ENCODE results near the gene GGCT. TPM values are rescaled to one million over a fixed set of nuclear protein-coding genes. Genes with fewer than 3 reads are reported as not detected.
A peak's percentile ranks its signal among the peaks of the same experiment; 100 is the strongest.
"Not testable (repeated sequence)": the region's sequence is repeated elsewhere in the genome, so short reads cannot be mapped to it uniquely, and the experiment has no call there.

Gene GGCT
- total RNA-seq, 2 experiments from 2014 or later: 39.9 to 42.6 TPM

DNA sequence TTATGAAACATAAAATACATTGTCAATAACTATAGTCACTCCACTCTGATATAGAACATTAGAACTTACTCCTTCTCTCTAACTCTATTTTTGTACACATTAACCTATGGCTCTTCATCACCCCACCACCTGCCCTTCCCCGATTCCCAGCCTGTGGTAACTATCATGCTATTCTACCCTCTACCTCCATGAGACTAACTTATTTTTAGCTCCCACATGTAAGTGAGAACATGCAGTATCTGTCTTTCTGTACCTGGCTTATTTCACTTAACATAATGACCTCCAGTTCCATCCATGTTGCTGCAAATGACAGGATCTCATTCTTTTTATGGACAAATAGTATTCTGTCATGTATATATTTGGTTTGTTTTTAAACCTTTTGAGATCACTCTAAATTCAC lies 17.3 kb downstream of the GGCT start:
- ChIA-PET POLR2A (no interaction called here), CTCF (no interaction called here)
- Mint-ChIP-seq H3K4me3 (no peak overlapping the region), H3K9me3 (peaks cover 10% of the 10 kb centered on the region), H3K27me3 (peaks cover 26% of the 10 kb centered on the region), H3K4me1 (no peaks in the 10 kb centered on the region), H3K27ac (no peak overlapping the region), H3K36me3 (ENCODE audit: low read depth) (peaks cover 4% of the 10 kb centered on the region)
- DNase-seq: no peak

DNA sequence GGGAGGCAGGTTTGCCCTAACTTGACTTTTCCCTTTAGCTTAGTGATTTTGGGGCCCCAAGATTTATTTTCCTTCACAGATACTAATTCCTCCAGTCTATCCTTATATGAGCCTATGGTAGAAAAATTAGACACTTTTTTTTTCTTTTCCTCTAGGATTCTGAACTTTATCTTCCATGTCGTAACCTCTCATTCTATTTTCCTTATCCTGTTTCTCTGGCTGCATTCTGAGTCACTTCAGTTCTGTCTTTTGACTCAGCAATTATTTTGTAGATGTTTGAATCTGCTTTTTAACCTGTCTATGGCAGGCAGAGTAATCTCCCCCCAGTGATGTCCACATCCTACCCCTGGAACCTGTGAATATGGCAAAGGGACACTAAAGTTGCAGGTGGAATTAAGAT lies 19.0 kb downstream of the GGCT start:
- no peaks in the 10 kb centered on the region for H3K9me3 Mint-ChIP-seq
- ChIA-PET CTCF (no interaction called here), POLR2A (no interaction called here)
- H3K4me1 Mint-ChIP-seq: no peaks in the 10 kb centered on the region
- no peak overlapping the region for H3K4me3 Mint-ChIP-seq
- no peak overlapping the region for H3K27ac Mint-ChIP-seq
- no peak for DNase-seq
- H3K36me3 Mint-ChIP-seq (ENCODE audit: low read depth): no peaks in the 10 kb centered on the region
- peaks cover 17% of the 10 kb centered on the region for H3K27me3 Mint-ChIP-seq

DNA sequence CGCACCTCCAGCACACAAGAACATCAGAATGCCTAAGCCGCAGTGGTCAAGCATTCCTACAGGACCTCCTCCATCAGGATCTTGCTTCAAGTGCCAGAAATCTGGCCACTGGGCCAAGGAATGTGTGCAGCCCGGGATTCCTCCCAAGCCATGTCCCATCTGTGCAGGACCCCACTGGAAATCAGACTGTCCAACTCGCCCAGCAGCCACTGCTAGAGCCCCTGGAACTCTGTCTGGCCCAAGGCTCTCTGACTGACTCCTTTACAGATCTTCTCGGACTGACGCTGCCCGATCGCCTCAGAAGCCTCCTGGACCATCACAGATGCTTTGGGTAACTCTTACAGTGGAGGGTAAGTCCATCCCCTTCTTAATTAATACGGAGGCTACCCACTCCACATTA lies 23.2 kb downstream of the GGCT start:
- DNase-seq, H3K9me3 Mint-ChIP-seq, POLR2A ChIA-PET, H3K4me3 Mint-ChIP-seq, CTCF ChIA-PET, H3K27ac Mint-ChIP-seq, H3K27me3 Mint-ChIP-seq: not testable (repeated sequence)
- H3K4me1 Mint-ChIP-seq: peaks cover 16% of the 10 kb centered on the region
- H3K36me3 Mint-ChIP-seq (ENCODE audit: low read depth): peaks cover 12% of the 10 kb centered on the region

DNA sequence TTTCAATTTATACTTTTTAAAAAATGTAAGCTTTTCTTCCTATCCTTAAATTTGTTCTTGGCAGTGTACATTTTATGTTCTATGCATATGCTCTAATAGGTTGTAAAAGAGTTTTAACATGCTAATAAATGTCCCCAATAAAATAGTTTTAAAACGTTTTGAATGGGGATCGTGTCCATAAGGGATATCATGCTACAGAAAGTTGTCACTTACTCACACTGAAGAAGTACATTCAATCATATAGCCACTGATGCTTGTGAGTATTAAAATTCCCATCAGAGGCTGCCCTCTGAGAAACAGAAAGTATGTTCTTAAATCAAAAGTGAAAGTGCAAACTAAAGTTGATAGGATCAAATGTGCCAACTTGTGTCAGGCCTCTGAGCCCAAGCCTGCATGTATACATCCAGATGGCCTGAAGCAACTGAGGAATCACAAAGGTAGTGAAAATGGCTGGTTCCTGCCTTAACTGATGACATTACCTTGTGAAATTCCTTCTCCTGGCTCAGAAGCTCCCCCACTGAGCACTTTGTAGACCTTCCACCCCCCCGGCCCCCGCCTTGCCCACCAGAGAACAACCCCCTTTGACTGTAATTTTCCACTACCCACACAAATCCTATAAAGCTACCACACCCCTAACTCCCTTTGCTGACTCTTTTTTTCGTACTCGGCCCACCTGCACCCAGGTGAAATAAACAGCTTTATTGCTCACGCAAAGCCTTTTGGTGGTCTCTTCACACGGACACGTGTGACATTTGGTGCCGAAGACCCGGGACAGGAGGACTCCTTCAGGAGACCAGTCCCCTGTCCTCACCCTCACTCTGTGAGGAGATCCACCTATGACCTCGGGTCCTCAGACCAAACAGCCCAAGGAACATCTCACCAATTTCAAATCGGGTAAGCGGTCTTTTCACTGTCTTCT lies 25.2 kb downstream of the GGCT start:
- Mint-ChIP-seq H3K27me3 (no peaks in the 10 kb centered on the region), H3K9me3 (peaks cover 2% of the 10 kb centered on the region), H3K27ac (peak overlapping the region; percentile 93), H3K4me1 (peaks cover 36% of the 10 kb centered on the region), H3K4me3 (peak overlapping the region; percentile 93), H3K36me3 (ENCODE audit: low read depth) (peaks cover 24% of the 10 kb centered on the region)
- CTCF ChIA-PET: interaction anchor here (1.8 kb wide), 1 partner anchor 21 kb away, joined by 5 read pairs; no protein-coding TSS in a partner anchor
- DNase-seq: peak; percentile 54
- POLR2A ChIA-PET: interaction anchor here (0.6 kb wide), 1 partner anchor 25 kb away, joined by 3 read pairs; no protein-coding TSS in a partner anchor

DNA sequence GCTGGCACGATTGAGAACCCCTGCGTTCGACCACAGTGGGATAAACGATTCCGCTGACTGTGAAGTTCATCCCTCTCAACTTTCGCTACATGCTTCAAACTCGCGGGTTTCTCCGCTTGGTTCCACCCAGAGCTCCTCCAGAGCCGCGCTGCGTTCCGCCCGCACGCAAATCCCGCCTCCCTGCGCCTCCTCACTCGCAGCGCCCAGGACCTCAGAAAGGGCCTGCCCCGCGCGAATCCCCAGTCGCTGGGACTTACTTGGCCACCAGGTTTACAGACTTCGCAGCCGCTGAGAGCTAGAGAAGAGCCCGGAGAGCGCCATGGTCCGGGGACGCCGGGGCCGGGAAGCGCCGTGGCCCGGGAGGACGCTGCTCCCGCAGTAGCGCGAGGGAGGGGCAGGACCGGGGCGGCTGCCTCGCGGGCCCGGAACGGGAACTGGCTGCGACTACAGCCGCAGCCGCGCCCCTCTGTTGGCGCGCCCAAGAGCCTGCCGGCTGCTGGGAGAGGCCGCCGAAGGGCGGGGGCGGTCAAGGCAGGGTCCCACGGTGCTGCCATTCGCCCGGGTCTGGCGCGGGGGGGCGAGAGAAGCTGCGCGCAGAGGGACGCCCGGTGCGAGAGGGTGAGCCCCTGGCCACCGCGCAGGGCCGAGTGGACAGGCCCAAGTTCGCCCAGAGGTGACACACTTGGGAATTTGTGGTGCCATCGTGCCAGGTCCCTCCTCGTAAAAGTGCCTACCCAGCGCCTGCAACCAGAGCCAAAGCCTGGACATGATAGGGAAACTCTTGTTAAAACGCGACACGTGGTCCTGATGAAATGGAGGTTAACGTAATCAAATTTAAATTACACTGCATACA lies 26.1 kb downstream of the GGCT start, which contains the start of gene NOD1:
NOD1 (minus strand) TSS at position 436 of the 853 bp plus-strand sequence. CDS start 21,863 bp downstream, outside the sequence.
- ChIA-PET POLR2A (interaction anchor here (0.7 kb wide), 1 partner anchor 135 kb away, joined by 3 read pairs; no protein-coding TSS in a partner anchor), CTCF (interaction anchor here (0.9 to 1.8 kb wide), 4 partner anchors 9 to 71 kb away, joined by 3 to 6 read pairs (median 4); no protein-coding TSS in a partner anchor)
- Mint-ChIP-seq H3K9me3 (peaks cover 2% of the 10 kb centered on the region), H3K27me3 (no peaks in the 10 kb centered on the region), H3K27ac (peak within 1 kb of the TSS; percentile 93), H3K4me1 (peaks cover 45% of the 10 kb centered on the region), H3K36me3 (ENCODE audit: low read depth) (peaks cover 31% of the 10 kb centered on the region), H3K4me3 (peak within 1 kb of the TSS; percentile 93)
- DNase-seq: peak; percentile 78

DNA sequence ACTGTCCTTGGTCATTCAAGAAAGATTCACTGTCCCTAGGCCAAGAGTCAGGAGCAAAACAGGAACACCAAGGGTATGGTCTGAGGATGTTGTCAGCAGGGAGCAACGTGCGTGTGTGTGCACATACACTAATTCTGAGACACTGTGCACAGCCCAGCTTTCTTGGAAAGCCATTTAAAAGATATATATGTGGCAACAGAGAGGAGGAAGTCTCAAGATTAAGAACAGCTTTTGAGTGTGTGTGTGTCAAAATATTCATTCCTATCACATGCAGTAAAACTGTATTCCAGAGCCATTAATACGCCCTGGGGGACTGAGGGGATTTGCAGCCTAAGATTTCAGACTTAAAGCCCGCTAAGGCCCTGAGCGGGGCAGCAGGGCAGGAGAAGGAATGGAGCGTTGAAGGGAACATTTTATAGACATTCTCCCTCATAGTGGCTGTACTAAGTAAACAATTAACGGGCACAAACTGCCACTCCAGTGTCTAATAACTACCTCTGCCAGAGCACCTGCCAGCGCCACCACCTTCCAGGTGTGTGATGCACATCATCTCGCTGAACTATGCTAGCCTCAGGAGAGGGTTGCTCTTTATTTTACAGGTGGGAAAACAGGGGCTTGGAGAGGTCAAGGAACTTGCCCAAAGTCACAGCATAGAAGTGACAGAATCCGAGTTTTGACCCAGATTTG lies 28.0 kb downstream of the GGCT start:
- H3K27ac Mint-ChIP-seq: no peak overlapping the region
- no peak for DNase-seq
- peak overlapping the region; percentile 93 for H3K4me3 Mint-ChIP-seq
- POLR2A ChIA-PET: no interaction called here
- peaks cover 44% of the 10 kb centered on the region for H3K36me3 Mint-ChIP-seq (ENCODE audit: low read depth)
- CTCF ChIA-PET: interaction anchor here (1.1 kb wide), 1 partner anchor 9 kb away, joined by 3 read pairs; no protein-coding TSS in a partner anchor
- H3K27me3 Mint-ChIP-seq: no peaks in the 10 kb centered on the region
- H3K9me3 Mint-ChIP-seq: peaks cover 5% of the 10 kb centered on the region
- peaks cover 64% of the 10 kb centered on the region for H3K4me1 Mint-ChIP-seq

DNA sequence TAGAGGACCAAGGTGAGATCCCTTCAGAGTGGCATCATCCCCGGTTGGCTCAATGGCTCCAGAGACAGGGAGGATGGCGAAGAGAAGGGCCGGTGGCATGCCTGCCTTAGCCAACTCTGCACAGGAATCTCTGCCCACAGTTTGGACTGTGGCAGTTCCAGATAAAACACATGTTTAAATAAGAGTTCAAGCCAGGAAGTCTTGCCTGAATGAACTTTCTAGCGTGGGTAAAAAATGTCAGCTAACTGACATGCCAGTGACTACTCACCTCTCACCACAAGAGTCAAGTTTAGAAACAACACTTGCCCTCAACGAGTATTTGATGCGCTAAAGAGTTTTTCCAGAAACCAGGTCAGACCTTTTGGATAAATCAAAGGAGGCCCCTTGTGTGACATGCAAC lies 29.0 kb downstream of the GGCT start:
- Mint-ChIP-seq H3K27ac (peak overlapping the region; percentile 9), H3K27me3 (no peaks in the 10 kb centered on the region), H3K9me3 (peaks cover 5% of the 10 kb centered on the region), H3K36me3 (ENCODE audit: low read depth) (peaks cover 44% of the 10 kb centered on the region), H3K4me1 (peaks cover 74% of the 10 kb centered on the region), H3K4me3 (no peak overlapping the region)
- ChIA-PET POLR2A (no interaction called here), CTCF (interaction anchor here (1.1 kb wide), 1 partner anchor 8 kb away, joined by 3 read pairs; no protein-coding TSS in a partner anchor)
- DNase-seq: no peak

DNA sequence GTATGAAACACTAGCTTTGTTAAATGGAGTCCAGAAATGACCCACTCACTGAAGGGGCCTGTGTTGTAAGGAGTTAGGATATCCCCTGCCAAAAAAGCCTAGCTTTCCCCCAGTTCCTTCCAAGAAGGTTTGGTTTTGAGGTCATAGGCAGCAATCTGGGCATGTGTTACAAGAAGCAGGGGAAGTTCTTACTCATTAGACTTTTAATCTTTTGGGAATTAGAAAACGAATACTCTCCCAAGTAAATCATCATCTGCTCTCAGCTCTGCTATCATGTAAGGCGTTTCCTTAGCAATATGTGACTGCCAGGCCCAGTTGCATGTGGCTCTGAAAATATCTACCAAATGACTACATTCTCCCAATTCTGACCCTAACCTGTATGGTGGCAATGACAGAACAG lies 29.7 kb downstream of the GGCT start:
- ChIA-PET POLR2A (no interaction called here), CTCF (no interaction called here)
- DNase-seq: no peak
- Mint-ChIP-seq H3K27ac (no peak overlapping the region), H3K27me3 (no peaks in the 10 kb centered on the region), H3K36me3 (ENCODE audit: low read depth) (peaks cover 41% of the 10 kb centered on the region), H3K9me3 (peaks cover 5% of the 10 kb centered on the region), H3K4me3 (no peak overlapping the region), H3K4me1 (peaks cover 81% of the 10 kb centered on the region)

DNA sequence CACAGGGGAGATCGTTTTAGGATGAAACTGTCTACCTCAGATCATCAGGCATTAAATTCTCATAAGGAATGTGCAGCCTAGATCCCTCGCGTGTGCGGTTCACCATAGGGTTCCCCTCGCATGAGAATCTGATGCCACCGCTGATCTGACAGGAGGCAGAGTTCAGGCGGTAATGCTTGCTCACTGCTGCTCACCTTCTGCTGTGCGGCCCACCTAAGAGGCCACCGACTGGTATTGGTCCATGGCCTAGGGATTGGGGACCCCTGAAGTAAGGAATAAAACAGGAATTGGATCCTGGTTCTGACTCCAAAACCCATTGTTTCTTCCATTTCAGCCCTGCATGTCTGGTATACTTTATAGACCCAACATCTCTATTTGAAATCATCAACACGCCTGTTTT lies 30.1 kb downstream of the GGCT start:
- no peaks in the 10 kb centered on the region for H3K27me3 Mint-ChIP-seq
- no peak overlapping the region for H3K4me3 Mint-ChIP-seq
- H3K9me3 Mint-ChIP-seq: peaks cover 4% of the 10 kb centered on the region
- DNase-seq: no peak
- ChIA-PET CTCF (interaction anchor here (0.8 kb wide), 1 partner anchor 9 kb away, joined by 3 read pairs; no protein-coding TSS in a partner anchor), POLR2A (no interaction called here)
- H3K27ac Mint-ChIP-seq: no peak overlapping the region
- peaks cover 82% of the 10 kb centered on the region for H3K4me1 Mint-ChIP-seq
- peaks cover 38% of the 10 kb centered on the region for H3K36me3 Mint-ChIP-seq (ENCODE audit: low read depth)

DNA sequence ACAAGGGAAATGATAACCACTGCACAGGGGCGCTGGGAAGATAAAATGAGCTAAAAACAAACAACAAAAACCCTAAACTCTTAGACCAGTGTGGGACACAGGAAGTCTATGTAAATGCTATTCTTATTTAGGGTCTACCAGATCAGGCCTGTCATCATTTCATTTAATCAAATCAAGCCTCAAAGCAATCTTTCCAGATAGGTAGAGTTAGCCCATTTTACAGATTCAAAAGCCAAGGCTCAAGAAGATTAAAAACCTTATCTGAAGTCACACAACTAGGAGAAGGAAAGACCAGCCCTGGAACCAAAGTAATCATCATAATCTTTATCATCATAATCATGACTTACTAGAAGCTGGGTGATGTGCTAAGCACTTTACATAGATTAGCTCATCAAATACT lies 30.7 kb downstream of the GGCT start:
- peaks cover 39% of the 10 kb centered on the region for H3K36me3 Mint-ChIP-seq (ENCODE audit: low read depth)
- no peak for DNase-seq
- ChIA-PET CTCF (interaction anchor here (0.8 to 1.9 kb wide), 2 partner anchors 9 to 20 kb away, joined by 3 to 4 read pairs; no protein-coding TSS in a partner anchor), POLR2A (no interaction called here)
- H3K4me1 Mint-ChIP-seq: peaks cover 86% of the 10 kb centered on the region
- H3K27ac Mint-ChIP-seq: no peak overlapping the region
- no peaks in the 10 kb centered on the region for H3K27me3 Mint-ChIP-seq
- no peak overlapping the region for H3K4me3 Mint-ChIP-seq
- H3K9me3 Mint-ChIP-seq: peaks cover 3% of the 10 kb centered on the region

DNA sequence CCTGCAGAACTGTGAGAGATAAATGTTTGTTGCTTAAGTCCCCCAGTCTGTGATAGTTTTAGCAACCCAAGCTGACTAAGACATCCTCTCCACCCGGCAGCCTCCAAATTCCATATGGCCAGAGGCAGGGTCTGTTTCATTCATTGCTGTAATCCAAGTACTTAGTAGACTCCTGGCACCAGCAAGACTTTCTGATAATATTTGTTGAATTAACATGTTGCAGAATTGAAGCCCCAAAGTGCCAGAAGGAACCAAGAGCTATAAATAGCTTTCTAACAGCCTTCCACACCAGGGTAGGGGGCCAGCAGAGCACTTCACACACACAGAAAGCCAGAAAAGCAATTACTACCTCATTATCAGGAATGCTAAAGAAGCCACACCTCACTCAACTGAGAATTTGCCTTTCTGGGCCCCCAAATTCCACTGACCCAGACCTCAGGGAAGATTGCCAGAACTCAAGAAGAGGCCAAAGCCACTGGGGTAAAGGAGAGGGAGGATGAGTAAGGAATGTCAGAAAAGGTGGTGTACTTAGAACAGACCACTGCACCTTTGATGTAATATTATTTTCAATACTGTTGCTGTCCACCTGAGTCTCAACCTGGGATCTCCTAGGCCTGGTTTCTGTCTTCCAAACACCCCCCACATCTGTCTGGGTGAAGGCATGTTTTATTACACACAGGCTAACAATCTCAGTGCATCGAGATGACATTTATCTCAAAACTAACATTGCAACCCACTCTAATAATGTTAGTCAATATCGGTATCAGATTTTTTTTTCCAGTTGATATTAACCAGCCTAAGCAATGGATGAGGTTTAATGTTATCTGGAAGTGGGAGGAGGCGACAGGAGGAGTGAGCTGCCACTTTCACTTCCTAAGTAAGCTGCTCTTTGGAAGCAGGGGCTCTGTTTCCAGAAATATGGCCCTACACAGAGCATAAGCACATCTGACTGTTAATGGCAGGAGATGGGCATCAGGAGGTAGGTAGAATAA lies 31.5 kb downstream of the GGCT start:
- Mint-ChIP-seq H3K36me3 (ENCODE audit: low read depth) (peaks cover 39% of the 10 kb centered on the region), H3K27ac (no peak overlapping the region), H3K27me3 (no peaks in the 10 kb centered on the region), H3K4me3 (no peak overlapping the region), H3K9me3 (peaks cover 3% of the 10 kb centered on the region), H3K4me1 (peaks cover 90% of the 10 kb centered on the region)
- DNase-seq: no peak
- ChIA-PET POLR2A (no interaction called here), CTCF (interaction anchor here (1.9 kb wide), 1 partner anchor 19 kb away, joined by 4 read pairs; no protein-coding TSS in a partner anchor)

Data from activated CD4-positive, alpha-beta T cell treated with anti-CD3 and anti-CD28 coated beads, Interleukin-2, amount 10 ng/mL, durations not matched to agents 7 days and 5 days (primary cell).